ENCODE measurements around the gene KCNA2. TPM values are rescaled to one million over a fixed set of nuclear protein-coding genes. Genes with fewer than 3 reads are reported as not detected.

The KCNA2 gene
- total RNA-seq, 1 experiment from 2014 or later: not detected

DNA sequence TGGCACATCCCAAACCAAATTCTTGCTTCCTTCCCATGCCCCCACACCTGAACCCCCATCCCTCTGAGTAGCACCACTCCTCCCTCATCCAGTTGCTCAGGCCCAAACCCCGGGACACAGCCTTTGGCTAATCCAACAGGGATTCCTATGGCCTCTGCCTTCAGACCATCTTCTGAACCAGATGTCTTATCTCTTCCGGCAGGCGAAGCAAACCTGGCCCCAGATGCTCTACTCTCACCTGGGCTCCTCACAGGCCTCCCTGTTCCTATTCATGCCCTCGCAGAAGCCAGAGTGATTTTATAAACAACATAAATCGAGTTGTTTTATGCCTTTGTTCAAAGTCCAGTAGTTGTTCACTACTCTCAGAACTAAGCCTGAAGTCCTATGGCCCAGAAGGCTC is 12.5 kb upstream of the KCNA2 start:
- no peak for DNase-seq (ENCODE audit: low read depth in 1 of 2, low spot score in 2 of 2)
- H3K4me3 ChIP-seq: no peak overlapping the region
- H3K27me3 ChIP-seq (replicated peaks): peaks cover 20% of the 10 kb centered on the region; the same call in 1 of the 2 replicates
- H3K27ac ChIP-seq: no peak overlapping the region
- H3K4me1 ChIP-seq (replicated peaks): no peaks in the 10 kb centered on the region
- H3K9me3 ChIP-seq (replicated peaks): no peaks in the 10 kb centered on the region
- H3K36me3 ChIP-seq: no peaks in the 10 kb centered on the region

DNA sequence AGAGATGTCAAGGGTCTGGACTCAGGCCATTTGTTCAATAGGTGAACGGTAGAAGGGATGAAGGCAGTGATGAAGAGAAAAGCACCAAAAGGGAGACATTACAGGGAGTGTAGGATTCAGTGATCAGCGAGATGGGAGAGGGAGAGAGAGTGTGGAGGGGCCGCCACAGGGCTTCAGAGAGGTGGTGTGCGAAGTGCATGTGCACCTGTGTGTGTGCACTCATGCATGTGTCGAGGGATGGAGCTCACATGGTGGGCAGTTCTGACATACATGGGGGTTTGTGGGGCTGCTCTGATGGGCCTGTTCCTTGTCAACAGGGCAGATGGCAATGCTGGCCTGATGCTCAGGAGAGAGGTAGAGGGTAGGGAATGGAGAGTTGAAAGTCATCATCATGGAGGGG is 11.4 kb upstream of the KCNA2 start:
- Histone ChIP-seq H3K27ac (no peak overlapping the region), H3K36me3 (no peaks in the 10 kb centered on the region)
- DNase-seq (ENCODE audit: low read depth in 1 of 2, low spot score in 2 of 2): no peak

DNA sequence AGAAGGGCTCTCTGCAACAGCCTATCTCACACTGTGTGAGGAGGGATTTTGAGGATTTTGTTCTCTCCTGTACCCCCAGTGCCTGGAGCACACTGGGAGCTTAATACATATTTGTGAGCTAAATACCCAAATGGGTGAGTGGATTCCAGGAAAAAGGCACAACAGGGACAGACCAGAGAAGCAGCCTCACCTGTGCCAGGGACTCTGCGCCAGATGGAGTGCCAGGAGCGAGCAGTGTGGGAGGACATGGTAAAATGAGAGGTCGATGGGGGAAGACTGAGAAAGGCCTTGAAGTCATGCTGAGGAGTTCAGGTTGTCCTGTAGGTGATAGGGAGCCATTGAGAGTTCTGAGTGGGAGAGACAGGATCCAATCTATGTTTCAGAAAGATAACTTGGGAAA is 11.0 kb upstream of the KCNA2 start:
- no peaks in the 10 kb centered on the region for H3K4me1 ChIP-seq (replicated peaks)
- H3K27ac ChIP-seq: no peak overlapping the region
- no peaks in the 10 kb centered on the region for H3K36me3 ChIP-seq
- DNase-seq (ENCODE audit: low read depth in 1 of 2, low spot score in 2 of 2): no peak
- H3K9me3 ChIP-seq (replicated peaks): no peaks in the 10 kb centered on the region
- peaks cover 12% of the 10 kb centered on the region; the same call in 1 of the 2 replicates for H3K27me3 ChIP-seq (replicated peaks)
- no peak overlapping the region for H3K4me3 ChIP-seq

More for the DNA sequence above, 11.4 kb upstream of the KCNA2 start:
- Histone ChIP-seq H3K9me3 (replicated peaks) (no peaks in the 10 kb centered on the region), H3K4me3 (no peak overlapping the region), H3K4me1 (replicated peaks) (no peaks in the 10 kb centered on the region), H3K27me3 (replicated peaks) (peaks cover 15% of the 10 kb centered on the region; the same call in 1 of the 2 replicates)

DNA sequence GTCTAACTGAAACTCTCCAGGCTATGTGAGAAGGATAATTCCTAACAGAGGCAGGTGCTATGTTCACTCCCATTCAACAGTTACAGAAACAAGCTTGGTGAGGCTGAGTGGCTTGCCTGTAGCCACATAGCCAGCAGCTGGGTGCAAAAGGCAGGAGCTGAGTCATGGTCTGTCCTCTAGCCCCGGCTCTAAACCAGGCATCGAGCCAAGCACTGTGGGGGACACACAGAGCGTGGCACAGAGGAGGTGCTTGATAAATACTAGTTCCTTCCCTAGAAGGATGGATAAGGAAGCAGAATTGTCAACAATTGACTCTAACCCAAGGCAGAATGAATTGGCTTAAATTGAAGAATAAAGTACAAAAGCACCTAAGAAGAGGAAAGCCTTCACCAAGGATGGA is 10.4 kb upstream of the KCNA2 start:
- no peak for DNase-seq (ENCODE audit: low read depth in 1 of 2, low spot score in 2 of 2)
- Histone ChIP-seq H3K27ac (no peak overlapping the region), H3K4me3 (no peak overlapping the region), H3K4me1 (replicated peaks) (no peaks in the 10 kb centered on the region), H3K27me3 (replicated peaks) (peaks cover 12% of the 10 kb centered on the region; the same call in 1 of the 2 replicates), H3K36me3 (no peaks in the 10 kb centered on the region), H3K9me3 (replicated peaks) (no peaks in the 10 kb centered on the region)

DNA sequence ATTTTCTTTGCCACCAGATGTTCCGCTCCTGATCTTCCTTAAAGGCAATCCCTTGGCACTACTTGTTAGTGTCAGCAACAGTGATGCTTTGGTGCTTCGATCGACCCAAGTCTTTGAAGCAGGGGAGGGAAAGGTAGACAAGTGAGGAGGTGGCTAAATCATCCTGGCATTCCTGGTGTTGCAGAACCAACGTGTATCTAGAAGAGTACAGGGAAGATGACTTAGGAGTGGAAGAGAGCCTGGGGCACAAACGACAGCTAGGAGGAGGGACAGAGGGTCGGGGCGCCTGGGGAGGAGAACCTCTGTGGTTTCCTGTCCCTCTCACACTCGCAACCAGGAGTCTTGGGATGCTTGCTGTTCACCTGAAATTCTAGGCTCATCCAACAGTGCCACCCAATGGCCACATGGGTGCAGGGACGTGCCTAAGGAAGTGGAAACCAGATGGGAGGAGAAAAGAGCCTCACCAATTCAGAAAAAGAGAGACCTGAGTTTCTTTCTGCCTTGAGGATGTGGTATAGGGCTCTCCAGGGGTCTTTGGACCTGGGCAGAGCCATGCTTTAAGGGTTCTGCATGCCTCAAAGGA is 9.5 kb upstream of the KCNA2 start:
- H3K36me3 ChIP-seq: no peaks in the 10 kb centered on the region
- no peaks in the 10 kb centered on the region for H3K4me1 ChIP-seq (replicated peaks)
- peaks cover 9% of the 10 kb centered on the region for H3K27me3 ChIP-seq (replicated peaks)
- no peak overlapping the region for H3K4me3 ChIP-seq
- DNase-seq (ENCODE audit: low read depth in 1 of 2, low spot score in 2 of 2): peak in 1 of 2 experiments; percentile 30
- no peaks in the 10 kb centered on the region for H3K9me3 ChIP-seq (replicated peaks)
- H3K27ac ChIP-seq: no peak overlapping the region

DNA sequence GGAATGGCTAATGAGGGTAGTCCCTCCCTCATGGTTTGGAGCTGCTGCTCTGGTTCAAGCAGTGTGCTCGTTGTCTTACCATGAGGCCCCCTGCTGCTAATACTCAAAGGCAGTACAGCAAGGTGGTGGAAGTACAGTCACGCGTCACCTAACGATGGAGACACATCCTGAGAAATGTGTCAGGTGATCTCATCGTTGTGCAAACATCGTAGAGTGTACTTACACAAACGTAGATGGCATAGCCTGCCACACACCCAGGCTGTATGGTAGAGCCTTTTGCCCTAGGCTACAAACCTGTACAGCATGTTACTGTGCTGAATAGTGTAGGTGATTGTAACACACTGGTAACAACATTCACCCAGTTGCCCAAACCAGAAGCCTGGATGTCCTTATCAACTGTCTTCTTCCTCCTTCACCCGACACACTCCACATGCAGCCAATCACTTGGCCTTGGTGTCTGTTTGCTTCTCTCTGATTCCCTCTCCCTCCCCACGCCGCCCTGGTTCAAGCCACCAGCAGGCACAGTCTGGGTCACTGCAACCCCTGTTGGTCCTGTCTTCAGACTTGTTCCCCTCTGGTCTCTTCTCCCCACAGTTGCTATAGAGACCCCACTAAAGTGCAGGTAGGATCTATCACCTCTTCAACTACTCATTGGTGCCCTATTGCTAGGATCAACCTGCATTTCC is 6.0 kb upstream of the KCNA2 start:
- no peaks in the 10 kb centered on the region for H3K36me3 ChIP-seq
- DNase-seq (ENCODE audit: low read depth in 1 of 2, low spot score in 2 of 2): no peak
- H3K4me3 ChIP-seq: no peak overlapping the region
- H3K4me1 ChIP-seq (replicated peaks): no peaks in the 10 kb centered on the region
- H3K27ac ChIP-seq: no peak overlapping the region
- H3K9me3 ChIP-seq (replicated peaks): no peaks in the 10 kb centered on the region
- H3K27me3 ChIP-seq (replicated peaks): peaks cover 40% of the 10 kb centered on the region

DNA sequence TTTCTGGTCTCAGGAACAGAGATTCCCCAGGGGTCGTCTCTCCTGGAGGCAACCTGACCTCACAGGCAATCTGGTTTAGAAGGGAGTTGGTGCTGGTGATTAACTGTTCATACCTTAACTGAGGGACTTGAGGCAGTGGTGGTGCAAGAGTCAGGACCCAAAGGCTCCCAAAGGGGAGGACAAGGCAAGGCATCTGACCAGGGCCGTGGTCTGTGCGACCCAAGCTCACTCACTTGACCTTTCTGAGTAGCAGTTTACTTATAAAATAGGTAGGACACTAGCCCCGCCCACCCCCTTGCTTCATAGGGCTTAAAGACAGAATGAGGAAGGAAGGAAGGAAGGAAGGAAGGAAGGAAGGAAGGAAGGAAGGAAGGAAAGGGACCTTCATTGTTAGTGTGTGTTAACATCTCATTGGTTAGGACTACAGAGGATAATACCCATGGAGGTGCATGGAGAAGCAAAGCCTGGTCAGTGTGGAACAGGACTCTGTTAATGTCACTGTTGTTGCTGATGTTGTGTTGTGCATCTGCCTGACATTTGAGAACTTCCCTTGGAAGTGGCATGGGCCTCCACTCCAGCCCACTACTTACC is 4.6 kb upstream of the KCNA2 start:
- Histone ChIP-seq H3K4me1 (replicated peaks) (no peaks in the 10 kb centered on the region; the same call in 1 of the 2 replicates), H3K36me3 (no peaks in the 10 kb centered on the region), H3K9me3 (replicated peaks) (no peaks in the 10 kb centered on the region), H3K27me3 (replicated peaks) (peaks cover 55% of the 10 kb centered on the region), H3K4me3 (no peak overlapping the region), H3K27ac (no peak overlapping the region)
- DNase-seq (ENCODE audit: low read depth in 1 of 2, low spot score in 2 of 2): no peak

DNA sequence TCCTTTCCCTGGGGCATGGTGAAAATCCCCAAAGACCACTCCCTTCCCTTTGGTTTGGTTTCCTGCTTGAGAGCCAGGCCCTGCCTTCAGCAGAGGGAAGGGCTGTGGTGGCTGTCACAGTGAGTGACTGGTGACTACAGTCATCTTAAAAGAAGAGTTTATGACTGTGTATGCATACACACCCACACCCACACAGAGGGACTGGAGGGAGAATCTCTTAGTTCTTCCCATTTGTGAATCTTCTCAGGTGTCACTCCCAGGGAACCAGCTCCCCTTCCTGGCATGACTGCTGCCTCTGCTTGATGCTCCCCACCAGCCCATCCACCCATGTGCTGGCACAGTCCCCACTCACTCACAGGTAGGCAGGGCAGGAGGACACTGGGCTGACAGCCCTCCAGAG is 3.9 kb upstream of the KCNA2 start:
- H3K27ac ChIP-seq: no peak overlapping the region

DNA sequence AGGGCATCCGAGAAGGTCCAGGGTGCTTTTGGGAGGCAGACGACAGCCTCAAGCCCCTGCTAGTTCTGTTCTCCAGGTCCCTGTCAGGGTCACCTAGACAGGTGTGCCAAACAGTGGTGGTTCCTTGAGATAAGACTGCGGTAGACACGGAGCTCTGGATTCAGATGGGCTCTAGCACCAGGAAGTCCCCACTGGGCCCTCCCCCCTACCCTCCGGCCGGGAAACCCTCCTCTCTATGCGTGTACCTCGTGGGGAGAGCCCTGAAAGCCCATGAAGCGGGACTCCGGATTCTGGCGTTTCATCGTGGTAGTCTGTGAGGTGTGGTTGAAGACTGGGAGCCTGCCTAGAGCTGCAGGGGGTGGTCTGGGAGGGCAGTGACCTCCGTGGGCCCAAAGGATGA is 2.1 kb upstream of the KCNA2 start:
- no peak overlapping the region for H3K4me3 ChIP-seq
- H3K36me3 ChIP-seq: no peaks in the 10 kb centered on the region
- H3K27me3 ChIP-seq (replicated peaks): peaks cover 70% of the 10 kb centered on the region
- H3K27ac ChIP-seq: no peak overlapping the region
- no peaks in the 10 kb centered on the region for H3K9me3 ChIP-seq (replicated peaks)
- DNase-seq (ENCODE audit: low read depth in 1 of 2, low spot score in 2 of 2): no peak
- no peaks in the 10 kb centered on the region; the same call in 1 of the 2 replicates for H3K4me1 ChIP-seq (replicated peaks)

More for the DNA sequence above, 3.9 kb upstream of the KCNA2 start:
- no peak for DNase-seq (ENCODE audit: low read depth in 1 of 2, low spot score in 2 of 2)
- Histone ChIP-seq H3K9me3 (replicated peaks) (no peaks in the 10 kb centered on the region), H3K27me3 (replicated peaks) (peaks cover 62% of the 10 kb centered on the region), H3K4me3 (no peak overlapping the region), H3K36me3 (no peaks in the 10 kb centered on the region), H3K4me1 (replicated peaks) (no peaks in the 10 kb centered on the region; the same call in 1 of the 2 replicates)

DNA sequence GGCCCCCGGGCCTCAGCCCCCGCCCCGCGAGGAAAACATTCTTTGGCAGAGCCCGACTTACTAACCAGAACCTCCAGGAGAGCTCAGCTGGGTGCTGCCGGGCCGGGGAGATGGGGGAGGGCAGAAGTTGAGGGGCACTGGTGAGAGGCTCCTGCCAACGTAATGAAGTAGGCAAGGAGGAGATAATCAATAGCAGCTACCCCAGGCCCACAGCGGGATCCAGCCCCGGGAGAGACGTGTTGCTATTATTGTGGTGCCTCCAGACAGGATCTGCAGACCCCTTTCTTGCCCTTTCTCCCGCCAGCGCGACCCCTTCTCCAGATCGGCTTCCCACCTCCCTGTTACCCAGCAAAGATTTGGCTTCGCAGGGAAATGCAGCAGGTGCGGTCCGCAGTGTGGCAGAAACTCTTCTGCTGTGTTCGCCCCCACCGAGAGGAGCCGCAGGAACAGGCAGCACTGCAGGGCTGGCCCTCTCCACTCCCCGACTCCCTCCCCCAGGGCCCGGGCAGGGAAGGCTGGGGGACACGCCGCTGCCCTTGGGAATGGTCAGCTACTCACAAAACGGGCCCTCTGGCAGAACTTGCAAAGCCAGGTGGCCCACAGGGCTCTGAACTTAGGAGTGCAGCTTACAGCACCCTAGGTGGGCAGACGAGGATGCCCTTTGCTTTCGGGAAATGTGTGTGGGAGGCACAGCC is 1.5 kb upstream of the KCNA2 start:
- Histone ChIP-seq H3K9me3 (replicated peaks) (no peaks in the 10 kb centered on the region), H3K36me3 (no peaks in the 10 kb centered on the region), H3K4me3 (no peak overlapping the region), H3K4me1 (replicated peaks) (no peaks in the 10 kb centered on the region; the same call in 1 of the 2 replicates), H3K27ac (no peak overlapping the region), H3K27me3 (replicated peaks) (peaks cover 75% of the 10 kb centered on the region)
- no peak for DNase-seq (ENCODE audit: low read depth in 1 of 2, low spot score in 2 of 2)

DNA sequence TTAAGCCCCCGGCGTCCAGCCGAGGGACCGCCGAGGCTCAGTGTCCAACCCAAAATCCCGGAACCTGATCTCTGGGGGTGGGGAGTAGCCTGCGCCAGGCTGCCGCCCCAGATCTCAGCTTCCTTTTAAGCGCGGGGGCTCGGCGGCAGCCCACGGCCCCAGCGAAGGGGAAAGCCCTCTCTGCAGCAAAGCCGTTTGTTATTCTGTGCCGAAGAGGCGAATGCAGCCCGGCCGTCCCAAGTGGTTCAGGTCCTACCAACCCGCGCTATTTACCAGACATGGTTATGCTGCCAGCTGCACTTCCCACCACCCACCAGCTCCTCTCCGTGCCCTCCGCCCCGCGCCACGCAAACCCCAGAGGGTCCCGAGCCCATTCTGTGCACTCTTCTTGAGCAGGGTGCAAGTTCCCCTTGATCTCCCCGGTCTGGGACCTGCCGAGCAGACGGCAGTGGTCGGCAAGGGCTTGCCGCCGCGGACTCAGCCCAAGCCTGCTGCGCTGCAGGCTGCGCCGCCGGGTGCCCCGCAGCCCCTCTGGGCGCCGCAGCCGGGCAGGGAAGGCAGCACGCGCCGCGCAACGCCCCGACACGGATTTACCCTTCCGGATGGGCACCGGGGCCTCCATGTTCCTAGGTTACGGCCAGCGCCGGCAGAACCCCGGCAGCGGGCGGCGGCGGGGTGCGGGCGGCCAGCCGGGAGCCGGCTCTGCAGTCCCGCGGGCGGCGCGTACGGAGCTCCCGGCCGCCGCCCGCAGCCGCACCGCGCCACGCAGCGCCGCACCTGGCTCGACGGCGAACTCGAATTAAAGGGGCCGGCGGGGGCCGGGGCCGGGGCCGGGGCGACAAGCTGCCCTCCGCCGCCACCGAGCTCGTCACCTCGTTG is 738 bp upstream of the KCNA2 start:
- no peak overlapping the region for H3K4me3 ChIP-seq
- no peaks in the 10 kb centered on the region for H3K9me3 ChIP-seq (replicated peaks)
- no peaks in the 10 kb centered on the region for H3K36me3 ChIP-seq
- H3K4me1 ChIP-seq (replicated peaks): no peaks in the 10 kb centered on the region; the same call in 1 of the 2 replicates
- no peak overlapping the region for H3K27ac ChIP-seq
- no peak for DNase-seq (ENCODE audit: low read depth in 1 of 2, low spot score in 2 of 2)
- peaks cover 82% of the 10 kb centered on the region for H3K27me3 ChIP-seq (replicated peaks)

DNA sequence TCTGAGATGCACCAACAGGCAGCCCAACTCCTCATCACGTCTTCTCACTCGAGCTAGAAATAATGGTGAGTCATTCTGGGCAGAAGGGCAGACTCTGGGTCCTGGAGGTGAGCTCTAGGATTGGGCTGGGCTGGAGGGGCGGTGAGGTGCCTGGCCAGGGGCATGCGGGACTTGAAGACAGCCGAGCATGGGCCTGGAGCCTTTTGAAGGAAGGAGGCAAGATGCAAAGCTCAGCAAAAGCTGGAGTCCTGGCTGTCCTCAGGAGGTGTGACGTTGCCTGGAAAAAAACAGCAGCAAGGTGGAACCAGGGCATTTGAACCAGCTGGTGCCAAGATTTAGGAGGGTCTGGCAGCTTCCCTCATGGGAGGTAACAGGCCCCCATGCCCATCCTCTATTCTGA is 712 bp downstream of the KCNA2 start:
- H3K4me3 ChIP-seq: no peak overlapping the region
- H3K36me3 ChIP-seq: no peaks in the 10 kb centered on the region
- H3K27ac ChIP-seq: no peak overlapping the region
- no peaks in the 10 kb centered on the region; the same call in 1 of the 2 replicates for H3K4me1 ChIP-seq (replicated peaks)
- H3K9me3 ChIP-seq (replicated peaks): no peaks in the 10 kb centered on the region
- no peak for DNase-seq (ENCODE audit: low read depth in 1 of 2, low spot score in 2 of 2)
- H3K27me3 ChIP-seq (replicated peaks): peaks cover 84% of the 10 kb centered on the region

DNA sequence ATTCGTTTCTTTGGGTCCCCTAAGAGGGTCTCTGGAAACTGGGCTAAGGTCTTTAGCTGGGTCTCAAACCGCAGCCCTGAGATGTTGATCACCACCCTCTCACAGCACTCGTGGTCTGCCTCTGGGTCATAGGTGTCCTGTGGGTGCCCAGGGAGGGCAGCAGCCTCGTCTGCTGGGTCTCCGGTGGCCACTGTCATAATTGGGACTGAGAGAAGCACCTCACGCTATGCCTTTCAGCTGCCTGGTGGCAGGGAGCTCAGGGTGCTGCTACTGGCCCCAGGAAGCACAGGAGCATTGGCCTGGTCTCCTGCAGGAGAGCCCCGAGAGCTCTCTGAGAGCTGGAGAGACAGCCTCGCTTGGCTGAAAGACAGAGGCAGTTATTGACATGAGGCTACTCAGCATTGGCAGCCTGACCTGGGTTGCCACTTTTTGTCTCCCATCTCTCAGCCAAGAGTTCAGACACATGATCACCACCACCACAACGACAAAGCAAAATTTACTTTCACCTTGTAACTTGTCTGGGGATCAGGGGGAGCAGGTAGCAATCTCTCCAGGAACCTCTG is 1.5 kb downstream of the KCNA2 start:
- no peaks in the 10 kb centered on the region; the same call in 1 of the 2 replicates for H3K4me1 ChIP-seq (replicated peaks)
- H3K36me3 ChIP-seq: no peaks in the 10 kb centered on the region
- no peak overlapping the region for H3K4me3 ChIP-seq
- peaks cover 76% of the 10 kb centered on the region for H3K27me3 ChIP-seq (replicated peaks)
- H3K27ac ChIP-seq: no peak overlapping the region
- H3K9me3 ChIP-seq (replicated peaks): no peaks in the 10 kb centered on the region
- DNase-seq (ENCODE audit: low read depth in 1 of 2, low spot score in 2 of 2): no peak
